B cell (primary cell): ENCODE data around the gene APCDD1L. TPM values are rescaled to one million over a fixed set of nuclear protein-coding genes. Genes with fewer than 3 reads are reported as not detected.
"Not testable (repeated sequence)": the region's sequence is repeated elsewhere in the genome, so short reads cannot be mapped to it uniquely, and the experiment has no call there.

Source experiments
- ATAC-seq: fragments of 200-7000 bp; cut with Tn5 transposase; one replicate; pipeline ENCODE4 v1.10.0; 2021; ENCODE audit warnings: low read depth, mild to moderate bottlenecking, moderate number of reproducible peaks, moderate library complexity
- CTCF ChIA-PET: fragments of 350-600 bp; sonication (Branson Sonifier 250); formaldehyde crosslinking; loops from one replicate; lab custom pipeline; 2021; ENCODE audit warnings: antibody characterized with exemption, inconsistent platforms; lab: Charles Lee
- POLR2A ChIA-PET: fragments of 350-600 bp; sonication (Branson Sonifier 250); formaldehyde crosslinking; loops from one replicate; lab custom pipeline; 2021; ENCODE audit warnings: antibody characterized with exemption; lab: Charles Lee
- DNase-seq: peaks from one replicate; pipeline ENCODE4 v3.0.0; 2013
- H2AFZ ChIP-seq: 2 replicates; pipeline ENCODE4 v1.6.1; 2012; ENCODE audit warnings: mild to moderate bottlenecking, low read depth, low read length; ENCODE audit not compliant: insufficient read depth, poor library complexity, severe bottlenecking
- H3K27ac ChIP-seq, 2 donors: 1 replicate in 1 of 2; 2 replicates in 1 of 2; pipeline ENCODE4 v1.5.1; 2012 to 2013; ENCODE audit warnings: low read length in 2 of 2, mild to moderate bottlenecking in 2 of 2, moderate library complexity in 1 of 2
- H3K27me3 ChIP-seq, 4 experiments: fragments of 200-600 bp in 1 of 4; sonication (generic) in 1 of 4; replicated peaks in 1 of 4; 1 replicate in 2 of 4; 2 replicates in 2 of 4; pipeline versions ENCODE4 v1.6.1 to v1.7.0; 2013 to 2016; ENCODE audit warnings: low read length in 3 of 4, mild to moderate bottlenecking in 2 of 4, mixed read lengths in 1 of 4, moderate library complexity in 1 of 4; ENCODE audit not compliant: insufficient read depth in 4 of 4, control insufficient read depth in 3 of 4; ENCODE audit errors: control extremely low read depth in 1 of 4
- H3K36me3 ChIP-seq, 2 experiments: replicated peaks in 1 of 2; 1 replicate in 1 of 2; 2 replicates in 1 of 2; pipeline versions ENCODE4 v1.6.1 to v1.7.1; 2013; ENCODE audit warnings: low read length in 1 of 2; ENCODE audit not compliant: insufficient read depth in 2 of 2, control insufficient read depth in 1 of 2; ENCODE audit errors: control extremely low read depth in 1 of 2, extremely low read depth in 1 of 2
- H3K4me1 ChIP-seq, 2 donors: fragments of 200-600 bp in 1 of 2; sonication (generic) in 1 of 2; 1 replicate in 1 of 2; 2 replicates in 1 of 2; pipeline versions ENCODE4 v1.5.1 to v1.6.1; 2013 to 2017; ENCODE audit warnings: low read length in 2 of 2; ENCODE audit not compliant: control insufficient read depth in 2 of 2, insufficient read depth in 2 of 2
- H3K4me2 ChIP-seq: replicated peaks from 2 replicates; pipeline ENCODE3; 2012; ENCODE audit warnings: mild to moderate bottlenecking, low read depth, low read length; ENCODE audit not compliant: poor library complexity, severe bottlenecking
- H3K4me3 ChIP-seq, 5 experiments: fragments of 200-600 bp in 1 of 5; sonication (generic) in 1 of 5; 1 replicate in 3 of 5; 2 replicates in 2 of 5; pipeline versions ENCODE4 v1.5.1 to v1.7.0; 2011 to 2016; ENCODE audit warnings: low read length in 4 of 5, mild to moderate bottlenecking in 4 of 5, low read depth in 2 of 5, control low read depth in 1 of 5, moderate library complexity in 1 of 5; ENCODE audit not compliant: insufficient read depth in 1 of 5; ENCODE audit errors: control extremely low read depth in 1 of 5, extremely low read depth in 1 of 5
- H3K79me2 ChIP-seq: fragments of 200-600 bp; sonication (generic); one replicate; pipeline ENCODE4 v1.6.0; 2016; ENCODE audit warnings: low read length; ENCODE audit not compliant: control insufficient read depth, insufficient read depth
- H3K9ac ChIP-seq: fragments of 200-600 bp; sonication (generic); 2 replicates; pipeline ENCODE4 v1.6.1; 2017; ENCODE audit warnings: mild to moderate bottlenecking, low read length, moderate library complexity
- H3K9me3 ChIP-seq, 3 donors: one replicate each; pipeline versions ENCODE4 v1.6.1 to v1.7.1; 2013; ENCODE audit warnings: low read length in 2 of 3; ENCODE audit not compliant: control insufficient read depth in 2 of 3, insufficient read depth in 1 of 3; ENCODE audit errors: control extremely low read depth in 1 of 3
- H4K20me1 ChIP-seq: 2 replicates; pipeline ENCODE4 v1.6.0; 2012; ENCODE audit warnings: mild to moderate bottlenecking, low read length; ENCODE audit not compliant: insufficient read depth, control insufficient read depth, poor library complexity, severe bottlenecking
- H3K27ac Mint-ChIP-seq: one replicate; pipeline ENCODE4 v1.8.0; 2021; ENCODE audit warnings: mixed read lengths
- H3K27me3 Mint-ChIP-seq: one replicate; pipeline ENCODE4 v1.8.0; 2021; ENCODE audit warnings: mixed read lengths
- H3K4me1 Mint-ChIP-seq: one replicate; pipeline ENCODE4 v1.8.0; 2021; ENCODE audit warnings: mixed read lengths
- H3K4me3 Mint-ChIP-seq: one replicate; pipeline ENCODE4 v1.8.0; 2021; ENCODE audit warnings: mixed read lengths
- H3K9me3 Mint-ChIP-seq: one replicate; pipeline ENCODE4 v1.8.0; 2022; ENCODE audit warnings: mixed read lengths; ENCODE audit not compliant: insufficient read depth
- EZH2 ChIP-seq: IDR thresholded peaks from 2 replicates; pipeline ENCODE4 v1.6.1; 2012; ENCODE audit warnings: borderline replicate concordance, low read depth, mild to moderate bottlenecking, moderate library complexity, low read length; ENCODE audit not compliant: insufficient read depth, poor library complexity, severe bottlenecking
- WGBS: methylation state at CpG from one replicate; pipeline ENCODE4 v1.1.5; 2013; ENCODE audit warnings: missing lambda C conversion rate; ENCODE audit not compliant: insufficient coverage; 5-methylcytosine and 5-hydroxymethylcytosine counted together
- intact Hi-C: fragments of 100-400 bp; cut with micrococcal nuclease; formaldehyde crosslinking; loops from one replicate; pipeline ENCODE4 v1.10.0; 2022
- polyA plus RNA-seq: library from polyadenylated mRNA; depleted of rRNA; stranded (reverse); fragments of >200 nt; gene quantifications from 2 replicates; pipeline ENCODE4 v1.2.3, GENCODE V29; 2012
- total RNA-seq, 2 donors: library from RNA; stranded (reverse); fragments of 120-200 nt in 1 of 2; gene quantifications; 1 replicate in 1 of 2; 2 replicates in 1 of 2; pipeline versions ENCODE4 v1.2.3 to v1.2.4, GENCODE V29; 2013 to 2022
- TF ChIP-seq, protein P1 (sequence below): fragments of 200-600 bp; IDR thresholded peaks from one replicate; pipeline ENCODE4 v1.8.0; 2022; ENCODE audit warnings: antibody characterized with exemption, mild to moderate bottlenecking

Gene APCDD1L
- total and polyA plus RNA-seq, 2 donors (not counting 1 experiment from before 2014, with no cell fraction given): not detected

DNA sequence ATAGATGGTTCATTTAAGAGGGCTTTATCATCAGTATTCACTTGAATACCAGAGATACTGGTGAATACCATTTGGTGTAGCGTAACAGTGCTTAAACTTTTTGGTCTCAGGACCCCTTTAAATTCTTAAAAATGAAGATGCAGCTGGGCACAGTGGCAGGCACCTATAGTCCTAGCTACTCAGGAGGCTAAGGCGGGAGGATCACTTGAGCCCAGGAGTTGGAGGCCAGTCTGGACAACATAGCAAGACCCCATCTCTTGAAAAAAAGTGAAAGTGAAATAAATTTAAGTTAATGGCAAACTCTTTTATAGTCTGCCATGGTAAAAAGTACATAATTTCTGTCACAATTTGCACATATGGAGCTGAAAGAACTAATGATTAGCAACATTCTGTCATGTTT lies 86.8 kb downstream of the APCDD1L start:
- peaks cover 0 to 2% (median 0%) of the 10 kb centered on the region in 3 donors for H3K9me3 ChIP-seq
- CTCF ChIA-PET: no interaction called here
- H3K27ac ChIP-seq: no peak overlapping the region
- POLR2A ChIA-PET: no interaction called here
- Mint-ChIP-seq H3K27ac (no peak overlapping the region), H3K9me3 (no peaks in the 10 kb centered on the region), H3K4me1 (peaks cover 12% of the 10 kb centered on the region), H3K27me3 (no peaks in the 10 kb centered on the region), H3K4me3 (no peak overlapping the region)
- no peak overlapping the region for H3K4me3 ChIP-seq
- no peak for ATAC-seq
- H3K36me3 ChIP-seq: peaks cover 0 to 42% of the 10 kb centered on the region in 2 experiments
- peaks cover 61% of the 10 kb centered on the region for H3K79me2 ChIP-seq
- H3K4me2 ChIP-seq: no peak overlapping the region
- H3K4me1 ChIP-seq: no peaks in the 10 kb centered on the region
- H2AFZ ChIP-seq: no peak overlapping the region
- WGBS: 89% methylated on average over 2 of the region's 2 CpGs
- no peak overlapping the region for H3K9ac ChIP-seq
- TF ChIP-seq EZH2: no peak
- TF ChIP-seq, protein P1, sequence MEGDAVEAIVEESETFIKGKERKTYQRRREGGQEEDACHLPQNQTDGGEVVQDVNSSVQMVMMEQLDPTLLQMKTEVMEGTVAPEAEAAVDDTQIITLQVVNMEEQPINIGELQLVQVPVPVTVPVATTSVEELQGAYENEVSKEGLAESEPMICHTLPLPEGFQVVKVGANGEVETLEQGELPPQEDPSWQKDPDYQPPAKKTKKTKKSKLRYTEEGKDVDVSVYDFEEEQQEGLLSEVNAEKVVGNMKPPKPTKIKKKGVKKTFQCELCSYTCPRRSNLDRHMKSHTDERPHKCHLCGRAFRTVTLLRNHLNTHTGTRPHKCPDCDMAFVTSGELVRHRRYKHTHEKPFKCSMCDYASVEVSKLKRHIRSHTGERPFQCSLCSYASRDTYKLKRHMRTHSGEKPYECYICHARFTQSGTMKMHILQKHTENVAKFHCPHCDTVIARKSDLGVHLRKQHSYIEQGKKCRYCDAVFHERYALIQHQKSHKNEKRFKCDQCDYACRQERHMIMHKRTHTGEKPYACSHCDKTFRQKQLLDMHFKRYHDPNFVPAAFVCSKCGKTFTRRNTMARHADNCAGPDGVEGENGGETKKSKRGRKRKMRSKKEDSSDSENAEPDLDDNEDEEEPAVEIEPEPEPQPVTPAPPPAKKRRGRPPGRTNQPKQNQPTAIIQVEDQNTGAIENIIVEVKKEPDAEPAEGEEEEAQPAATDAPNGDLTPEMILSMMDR: no peak
- DNase-seq: no peak
- intact Hi-C loops: no loop called here
- peaks cover 63% of the 10 kb centered on the region for H4K20me1 ChIP-seq
- H3K27me3 ChIP-seq: no peaks in the 10 kb centered on the region

DNA sequence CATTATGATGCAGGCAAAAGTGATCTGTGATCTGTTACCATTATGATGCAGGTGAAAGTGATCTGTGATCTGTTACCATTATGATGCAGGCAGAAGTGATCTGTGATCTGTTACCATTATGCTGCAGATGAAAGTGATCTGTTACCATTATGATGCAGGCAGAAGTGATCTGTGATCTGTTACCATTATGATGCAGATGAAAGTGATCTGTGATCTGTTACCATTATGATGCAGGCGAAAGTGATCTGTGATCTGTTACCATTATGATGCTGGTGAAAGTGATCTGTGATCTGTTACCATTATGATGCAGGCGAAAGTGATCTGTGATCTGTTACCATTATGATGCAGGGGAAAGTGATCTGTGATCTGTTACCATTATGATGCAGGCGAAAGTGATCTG lies 87.6 kb downstream of the APCDD1L start:
- H4K20me1 ChIP-seq: peaks cover 55% of the 10 kb centered on the region
- intact Hi-C loops, H3K4me2 ChIP-seq, H3K27ac ChIP-seq, H2AFZ ChIP-seq, H3K9me3 Mint-ChIP-seq, DNase-seq, H3K4me1 ChIP-seq, H3K9ac ChIP-seq, H3K27me3 Mint-ChIP-seq, H3K27ac Mint-ChIP-seq, H3K9me3 ChIP-seq, H3K27me3 ChIP-seq, CTCF ChIA-PET, ATAC-seq, H3K4me3 ChIP-seq, POLR2A ChIA-PET, H3K4me3 Mint-ChIP-seq, H3K4me1 Mint-ChIP-seq: not testable (repeated sequence)
- WGBS: 100% methylated on average over 3 of the region's 3 CpGs
- peaks cover 53% of the 10 kb centered on the region for H3K79me2 ChIP-seq
- H3K36me3 ChIP-seq: peaks cover 0 to 45% of the 10 kb centered on the region in 2 experiments
